K562 (cell line): ENCODE results near the gene ZNF260. TPM values are rescaled to one million over a fixed set of nuclear protein-coding genes. Genes with fewer than 3 reads are reported as not detected.

Experiments used
- CREBBP ChIP-seq: IDR thresholded peaks from one replicate; pipeline ENCODE4 v1.6.1; 2012; ENCODE audit warnings: low read depth, mild to moderate bottlenecking, control low read depth, inconsistent platforms, low read length
- CTBP1 ChIP-seq: fragments of 450-650 bp; IDR thresholded peaks from 2 replicates; pipeline ENCODE4 v1.6.1; 2016; ENCODE audit warnings: borderline replicate concordance
- GTF2E2 ChIP-seq: fragments of 200-800 bp; sonication (Bioruptor generic); IDR thresholded peaks from 2 replicates; pipeline ENCODE4 v1.6.1; 2016; ENCODE audit warnings: missing genetic modification characterization, missing compliant biosample characterization
- ILK ChIP-seq: fragments of 450-650 bp; IDR thresholded peaks from 2 replicates; pipeline ENCODE4 v1.6.1; 2016; ENCODE audit warnings: missing genetic modification characterization, low read depth, mild to moderate bottlenecking, missing compliant biosample characterization, moderate library complexity, borderline replicate concordance
- KAT8 ChIP-seq: fragments of 450-650 bp; IDR thresholded peaks from 2 replicates; pipeline ENCODE4 v1.6.1; 2016; ENCODE audit warnings: low read depth, mild to moderate bottlenecking
- KLF13 ChIP-seq: fragments of 450-650 bp; IDR thresholded peaks from 2 replicates; pipeline ENCODE4 v1.6.1; 2016; ENCODE audit warnings: missing genetic modification characterization, low read depth, mild to moderate bottlenecking, missing compliant biosample characterization, moderate library complexity, borderline replicate concordance
- SAFB ChIP-seq: fragments of 200-400 bp; formaldehyde crosslinking; IDR thresholded peaks from 2 replicates; pipeline ENCODE4 v1.6.1; 2017; ENCODE audit warnings: low read depth, low read length, borderline replicate concordance
- SMARCA5 ChIP-seq: fragments of 450-650 bp; IDR thresholded peaks from 2 replicates; pipeline ENCODE4 v1.6.1; 2016
- SRSF3 ChIP-seq: fragments of 200-400 bp; formaldehyde crosslinking; IDR thresholded peaks from 2 replicates; pipeline ENCODE4 v1.6.1; 2016; ENCODE audit warnings: mild to moderate bottlenecking, low read length, moderate library complexity; ENCODE audit not compliant: insufficient read depth
- STAT6 ChIP-seq: sonication (generic); formaldehyde crosslinking; IDR thresholded peaks from 2 replicates; pipeline ENCODE4 v1.8.1; 2023; ENCODE audit warnings: mild to moderate bottlenecking, missing genetic modification reagents
- TARDBP ChIP-seq: fragments of 450-650 bp; IDR thresholded peaks from 2 replicates; pipeline ENCODE4 v1.6.1; 2016
- TGIF2 ChIP-seq: sonication (generic); formaldehyde crosslinking; IDR thresholded peaks from 2 replicates; pipeline ENCODE4 v1.8.1; 2022; ENCODE audit warnings: mild to moderate bottlenecking, missing genetic modification reagents, moderate library complexity
- YY1 ChIP-seq, 3 experiments: IDR thresholded peaks; 2 replicates each; pipeline ENCODE4 v1.6.1; 2011; ENCODE audit warnings: low read length in 2 of 3, mild to moderate bottlenecking in 2 of 3, moderate library complexity in 2 of 3, borderline replicate concordance in 1 of 3, control low read depth in 1 of 3, low read depth in 1 of 3; ENCODE audit not compliant: insufficient read depth in 3 of 3, insufficient replicate concordance in 2 of 3, control insufficient read depth in 1 of 3, insufficient read length in 1 of 3; ENCODE audit errors: extremely low read depth in 1 of 3
- ZC3H11A ChIP-seq: IDR thresholded peaks from 2 replicates; pipeline ENCODE4 v1.6.1; 2012; ENCODE audit warnings: low read depth, low read length, improper control_type of control experiment
- ZNF175 ChIP-seq: fragments of 200-800 bp; sonication (Bioruptor generic); IDR thresholded peaks from 2 replicates; pipeline ENCODE4 v1.6.1; 2016; ENCODE audit warnings: low read depth, mild to moderate bottlenecking, missing genetic modification characterization, missing compliant biosample characterization
- ZNF232 ChIP-seq: sonication (generic); formaldehyde crosslinking; IDR thresholded peaks from 2 replicates; pipeline ENCODE4 v1.8.0; 2022; ENCODE audit warnings: mild to moderate bottlenecking, missing genetic modification reagents
- ZNF24 ChIP-seq: fragments of 450-650 bp; IDR thresholded peaks from 2 replicates; pipeline ENCODE4 v1.6.1; 2016
- ZNF436 ChIP-seq: fragments of 250-450, 450-650 bp; sonication (Bioruptor Pico); formaldehyde crosslinking; IDR thresholded peaks from 2 replicates; pipeline ENCODE4 v1.7.0; 2020; ENCODE audit warnings: mild to moderate bottlenecking
- ZNF740 ChIP-seq, 3 experiments: fragments of 200-800 bp in 1 of 3; sonication (Bioruptor generic) in 1 of 3; sonication (generic) in 1 of 3; formaldehyde crosslinking in 1 of 3; IDR thresholded peaks; 2 replicates each; pipeline versions ENCODE4 v1.6.1 to v1.8.0; 2016 to 2022; ENCODE audit warnings: mild to moderate bottlenecking in 2 of 3, missing compliant biosample characterization in 2 of 3, missing genetic modification characterization in 2 of 3, missing genetic modification reagents in 1 of 3
- ZNF76 ChIP-seq: fragments of 250-450 bp; sonication (Bioruptor Pico); IDR thresholded peaks from 2 replicates; pipeline ENCODE4 v1.4.0; 2020; ENCODE audit warnings: mild to moderate bottlenecking, moderate library complexity, borderline replicate concordance
- polyA plus RNA-seq, 8 experiments: library from polyadenylated mRNA; depleted of rRNA in 4 of 8; stranded (reverse) in 5 of 8; unstranded in 3 of 8; fragments of >200 nt; fragmentation: Nextera tagmentation in 2 of 8; fragmentation: Illumina TruSeq in 1 of 8; extraction: Ambion mirVana in 2 of 8; extraction: Trizol in 1 of 8; gene quantifications; 2 replicates each; pipeline versions ENCODE4 v1.2.1 to v1.2.3, GENCODE V29; 2011 to 2014; ENCODE audit warnings: inconsistent platforms in 1 of 8, missing spikeins in 1 of 8
- total RNA-seq, 7 experiments: library from RNA; depleted of rRNA in 6 of 7; stranded (reverse); fragments of >200 nt in 6 of 7; fragmentation: Illumina TruSeq in 2 of 7; extraction: Trizol in 2 of 7; gene quantifications; 2 replicates each; pipeline versions ENCODE4 v1.2.1 to v1.2.3, GENCODE V29; 2011 to 2021; ENCODE audit warnings: low replicate concordance in 1 of 7
- TF ChIP-seq, protein P1 (sequence below), 2 experiments: fragments of 200-800 bp in 1 of 2; sonication (Bioruptor generic) in 1 of 2; sonication (generic) in 1 of 2; formaldehyde crosslinking in 1 of 2; IDR thresholded peaks in 1 of 2; conservative IDR thresholded peaks in 1 of 2; 2 replicates each; pipeline versions ENCODE4 v1.5.0 to v1.6.1; 2016 to 2020; ENCODE audit warnings: missing compliant biosample characterization in 1 of 2, missing genetic modification characterization in 1 of 2, missing genetic modification reagents in 1 of 2

The ZNF260 gene
- total and polyA plus RNA-seq, 9 of the 15 experiments (the other 6 are each of a cell fraction or from before 2014, with no cell fraction given): 2.6 to 16.6 (median 5.8) TPM

DNA sequence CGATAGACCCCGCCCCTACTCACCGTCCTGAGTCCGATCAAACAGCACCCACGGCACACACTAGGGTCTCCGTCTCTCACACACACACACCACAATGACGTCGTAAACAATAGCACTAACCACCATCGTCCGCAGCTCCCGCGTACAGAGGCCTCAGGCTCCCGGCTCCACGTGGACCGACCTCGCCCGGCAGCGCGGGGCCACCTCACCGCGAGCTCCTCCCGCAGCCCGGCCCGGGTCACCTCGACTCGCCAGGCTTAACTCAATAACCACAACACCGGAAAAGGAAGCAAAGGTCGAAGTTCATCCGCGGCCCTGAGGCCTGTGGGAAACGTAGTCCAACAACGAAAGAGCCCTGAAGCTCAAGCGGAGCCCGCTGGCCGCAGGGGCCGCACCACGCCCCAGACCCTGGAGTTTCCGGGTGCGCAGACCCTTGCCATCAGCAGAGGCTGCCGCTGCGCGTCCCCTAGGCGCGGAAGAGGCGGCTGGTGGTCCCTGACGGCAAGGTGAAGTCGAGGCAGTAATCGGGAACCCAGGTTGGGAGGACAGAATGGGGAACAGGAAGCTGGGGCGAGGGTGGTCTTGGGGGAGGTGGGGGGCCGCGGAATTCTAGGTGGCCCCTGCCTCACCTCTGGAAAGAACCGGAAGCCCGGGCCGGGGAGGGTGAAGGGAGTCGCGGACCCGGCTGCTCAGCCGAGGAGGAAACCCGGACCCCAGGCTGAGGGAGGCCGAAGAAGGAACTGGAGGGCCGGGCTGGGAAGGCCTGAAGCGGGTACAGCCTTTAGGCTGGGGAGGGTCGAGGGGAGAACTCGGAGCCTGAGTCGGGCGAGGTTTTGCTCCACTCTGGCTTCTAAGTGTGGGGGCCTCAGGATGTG is 45.2 kb upstream of the ZNF260 start, which contains the start of gene ZNF529 (continued):
- 0 out of 2 replicates have a peak, but pooled peaks have one; percentile 60 for TF ChIP-seq ZNF232 (CRISPR knock-in tag)
- no peak for TF ChIP-seq ILK (tag)
- TF ChIP-seq SAFB: no peak
- TF ChIP-seq ZC3H11A: no peak
- no peak for TF ChIP-seq KAT8
- no peak for TF ChIP-seq ZNF740 (CRISPR knock-in tag; IDR thresholded peaks at IDR 0.05)
- TF ChIP-seq ZNF740 (tag; IDR thresholded peaks at IDR 0.05): no peak
- TF ChIP-seq, protein P1, sequence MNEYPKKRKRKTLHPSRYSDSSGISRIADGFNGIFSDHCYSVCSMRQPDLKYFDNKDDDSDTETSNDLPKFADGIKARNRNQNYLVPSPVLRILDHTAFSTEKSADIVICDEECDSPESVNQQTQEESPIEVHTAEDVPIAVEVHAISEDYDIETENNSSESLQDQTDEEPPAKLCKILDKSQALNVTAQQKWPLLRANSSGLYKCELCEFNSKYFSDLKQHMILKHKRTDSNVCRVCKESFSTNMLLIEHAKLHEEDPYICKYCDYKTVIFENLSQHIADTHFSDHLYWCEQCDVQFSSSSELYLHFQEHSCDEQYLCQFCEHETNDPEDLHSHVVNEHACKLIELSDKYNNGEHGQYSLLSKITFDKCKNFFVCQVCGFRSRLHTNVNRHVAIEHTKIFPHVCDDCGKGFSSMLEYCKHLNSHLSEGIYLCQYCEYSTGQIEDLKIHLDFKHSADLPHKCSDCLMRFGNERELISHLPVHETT (CRISPR knock-in tag; conservative IDR thresholded peaks at IDR 0.05 in 1 of 2, IDR thresholded peaks at IDR 0.05 in 1 of 2): peak in 1 of 2 experiments; percentile 76; a peak in 1 of 4 replicates
- no peak for TF ChIP-seq TARDBP
- TF ChIP-seq CREBBP: no peak
- TF ChIP-seq ZNF76 (CRISPR knock-in tag): no peak
- no peak for TF ChIP-seq ZNF436 (CRISPR knock-in tag)
- TF ChIP-seq SRSF3: no peak
- TF ChIP-seq YY1 (IDR thresholded peaks at IDR 0.05; ENCODE audit: borderline replicate concordance in 1 of 3, control insufficient read depth in 1 of 3, extremely low read depth in 1 of 3, insufficient read depth in 3 of 3, insufficient read length in 1 of 3, insufficient replicate concordance in 2 of 3, low read depth in 1 of 3, low read length in 2 of 3): peak in 1 of 3 experiments; percentile 37
- TF ChIP-seq KLF13 (tag): peak; percentile 47; the same call in 1 of the 2 replicates
- no peak for TF ChIP-seq ZNF175 (CRISPR knock-in tag)
- TF ChIP-seq TGIF2: no peak
- TF ChIP-seq ZNF24: no peak; the same call in 1 of the 2 replicates
- peak; percentile 37; the same call in 1 of the 2 replicates for TF ChIP-seq CTBP1
- peak; percentile 61; the same call in 1 of the 2 replicates for TF ChIP-seq GTF2E2 (tag)
- TF ChIP-seq SMARCA5: no peak
- TF ChIP-seq STAT6 (CRISPR knock-in tag): no peak
